Measurements from ENCODE around the gene PTPN23. TPM values are rescaled to one million over a fixed set of nuclear protein-coding genes. Genes with fewer than 3 reads are reported as not detected.
A peak's percentile ranks its signal among the peaks of the same experiment; 100 is the strongest.

Gene PTPN23
- total and polyA plus RNA-seq, 10 of the 15 experiments (the other 5 are each of a cell fraction or from before 2014, with no cell fraction given) = 0.44 to 28.6 (median 4.4) TPM

DNA sequence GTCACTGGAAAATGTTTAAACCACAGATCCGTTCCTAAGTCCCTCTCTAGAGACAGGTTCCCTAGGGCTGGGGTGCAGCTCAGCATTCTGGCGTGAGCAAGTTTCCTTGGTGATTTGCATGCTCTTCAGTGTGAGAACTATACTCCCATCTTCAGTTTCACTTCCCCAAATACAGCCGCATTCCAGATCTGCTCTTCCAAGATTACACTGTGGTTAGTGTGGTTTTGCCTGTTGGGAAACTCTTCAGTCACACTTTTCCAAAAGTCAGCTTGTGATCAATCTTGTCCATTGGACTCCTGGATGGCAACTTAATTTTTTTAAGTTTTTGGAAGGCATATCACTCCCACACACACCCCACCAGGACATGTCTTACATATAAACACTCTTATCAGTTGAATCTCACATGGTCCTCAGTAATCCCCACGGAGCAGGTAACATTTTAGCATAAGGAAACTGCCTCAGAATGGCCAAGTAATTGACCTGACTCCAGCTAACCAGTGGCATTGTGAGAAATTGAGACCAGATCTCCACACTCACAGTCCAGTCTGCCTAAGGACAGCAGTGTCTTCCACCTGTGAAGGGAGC, 33.5 kb upstream of the PTPN23 start (continued):
- TF ChIP-seq, protein P1, sequence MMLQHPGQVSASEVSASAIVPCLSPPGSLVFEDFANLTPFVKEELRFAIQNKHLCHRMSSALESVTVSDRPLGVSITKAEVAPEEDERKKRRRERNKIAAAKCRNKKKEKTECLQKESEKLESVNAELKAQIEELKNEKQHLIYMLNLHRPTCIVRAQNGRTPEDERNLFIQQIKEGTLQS (IDR thresholded peaks at IDR 0.05; ENCODE audit: borderline replicate concordance, extremely low read depth, low read depth, low read length) = no peak
- TF ChIP-seq ASH2L (IDR thresholded peaks at IDR 0.05; ENCODE audit: borderline replicate concordance, low read depth) (0 out of 2 replicates have a peak, but pooled peaks have one; percentile 49), CHD4 (IDR thresholded peaks at IDR 0.05) (no peak), CBX3 (IDR thresholded peaks at IDR 0.05; ENCODE audit: borderline replicate concordance, low read depth) (no peak), SUPT20H (IDR thresholded peaks at IDR 0.05; ENCODE audit: borderline replicate concordance, control insufficient read depth, low read depth, low read length) (no peak)
- TF ChIP-seq, protein P2, sequence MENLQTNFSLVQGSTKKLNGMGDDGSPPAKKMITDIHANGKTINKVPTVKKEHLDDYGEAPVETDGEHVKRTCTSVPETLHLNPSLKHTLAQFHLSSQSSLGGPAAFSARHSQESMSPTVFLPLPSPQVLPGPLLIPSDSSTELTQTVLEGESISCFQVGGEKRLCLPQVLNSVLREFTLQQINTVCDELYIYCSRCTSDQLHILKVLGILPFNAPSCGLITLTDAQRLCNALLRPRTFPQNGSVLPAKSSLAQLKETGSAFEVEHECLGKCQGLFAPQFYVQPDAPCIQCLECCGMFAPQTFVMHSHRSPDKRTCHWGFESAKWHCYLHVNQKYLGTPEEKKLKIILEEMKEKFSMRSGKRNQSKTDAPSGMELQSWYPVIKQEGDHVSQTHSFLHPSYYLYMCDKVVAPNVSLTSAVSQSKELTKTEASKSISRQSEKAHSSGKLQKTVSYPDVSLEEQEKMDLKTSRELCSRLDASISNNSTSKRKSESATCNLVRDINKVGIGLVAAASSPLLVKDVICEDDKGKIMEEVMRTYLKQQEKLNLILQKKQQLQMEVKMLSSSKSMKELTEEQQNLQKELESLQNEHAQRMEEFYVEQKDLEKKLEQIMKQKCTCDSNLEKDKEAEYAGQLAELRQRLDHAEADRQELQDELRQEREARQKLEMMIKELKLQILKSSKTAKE (IDR thresholded peaks at IDR 0.05; ENCODE audit: low read depth, poor library complexity, severe bottlenecking) = peak; percentile 82
- TF ChIP-seq, protein P3, sequence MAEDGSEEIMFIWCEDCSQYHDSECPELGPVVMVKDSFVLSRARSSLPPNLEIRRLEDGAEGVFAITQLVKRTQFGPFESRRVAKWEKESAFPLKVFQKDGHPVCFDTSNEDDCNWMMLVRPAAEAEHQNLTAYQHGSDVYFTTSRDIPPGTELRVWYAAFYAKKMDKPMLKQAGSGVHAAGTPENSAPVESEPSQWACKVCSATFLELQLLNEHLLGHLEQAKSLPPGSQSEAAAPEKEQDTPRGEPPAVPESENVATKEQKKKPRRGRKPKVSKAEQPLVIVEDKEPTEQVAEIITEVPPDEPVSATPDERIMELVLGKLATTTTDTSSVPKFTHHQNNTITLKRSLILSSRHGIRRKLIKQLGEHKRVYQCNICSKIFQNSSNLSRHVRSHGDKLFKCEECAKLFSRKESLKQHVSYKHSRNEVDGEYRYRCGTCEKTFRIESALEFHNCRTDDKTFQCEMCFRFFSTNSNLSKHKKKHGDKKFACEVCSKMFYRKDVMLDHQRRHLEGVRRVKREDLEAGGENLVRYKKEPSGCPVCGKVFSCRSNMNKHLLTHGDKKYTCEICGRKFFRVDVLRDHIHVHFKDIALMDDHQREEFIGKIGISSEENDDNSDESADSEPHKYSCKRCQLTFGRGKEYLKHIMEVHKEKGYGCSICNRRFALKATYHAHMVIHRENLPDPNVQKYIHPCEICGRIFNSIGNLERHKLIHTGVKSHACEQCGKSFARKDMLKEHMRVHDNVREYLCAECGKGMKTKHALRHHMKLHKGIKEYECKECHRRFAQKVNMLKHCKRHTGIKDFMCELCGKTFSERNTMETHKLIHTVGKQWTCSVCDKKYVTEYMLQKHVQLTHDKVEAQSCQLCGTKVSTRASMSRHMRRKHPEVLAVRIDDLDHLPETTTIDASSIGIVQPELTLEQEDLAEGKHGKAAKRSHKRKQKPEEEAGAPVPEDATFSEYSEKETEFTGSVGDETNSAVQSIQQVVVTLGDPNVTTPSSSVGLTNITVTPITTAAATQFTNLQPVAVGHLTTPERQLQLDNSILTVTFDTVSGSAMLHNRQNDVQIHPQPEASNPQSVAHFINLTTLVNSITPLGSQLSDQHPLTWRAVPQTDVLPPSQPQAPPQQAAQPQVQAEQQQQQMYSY (CRISPR knock-in tag; IDR thresholded peaks at IDR 0.05) = no peak
- TF ChIP-seq, protein P4, sequence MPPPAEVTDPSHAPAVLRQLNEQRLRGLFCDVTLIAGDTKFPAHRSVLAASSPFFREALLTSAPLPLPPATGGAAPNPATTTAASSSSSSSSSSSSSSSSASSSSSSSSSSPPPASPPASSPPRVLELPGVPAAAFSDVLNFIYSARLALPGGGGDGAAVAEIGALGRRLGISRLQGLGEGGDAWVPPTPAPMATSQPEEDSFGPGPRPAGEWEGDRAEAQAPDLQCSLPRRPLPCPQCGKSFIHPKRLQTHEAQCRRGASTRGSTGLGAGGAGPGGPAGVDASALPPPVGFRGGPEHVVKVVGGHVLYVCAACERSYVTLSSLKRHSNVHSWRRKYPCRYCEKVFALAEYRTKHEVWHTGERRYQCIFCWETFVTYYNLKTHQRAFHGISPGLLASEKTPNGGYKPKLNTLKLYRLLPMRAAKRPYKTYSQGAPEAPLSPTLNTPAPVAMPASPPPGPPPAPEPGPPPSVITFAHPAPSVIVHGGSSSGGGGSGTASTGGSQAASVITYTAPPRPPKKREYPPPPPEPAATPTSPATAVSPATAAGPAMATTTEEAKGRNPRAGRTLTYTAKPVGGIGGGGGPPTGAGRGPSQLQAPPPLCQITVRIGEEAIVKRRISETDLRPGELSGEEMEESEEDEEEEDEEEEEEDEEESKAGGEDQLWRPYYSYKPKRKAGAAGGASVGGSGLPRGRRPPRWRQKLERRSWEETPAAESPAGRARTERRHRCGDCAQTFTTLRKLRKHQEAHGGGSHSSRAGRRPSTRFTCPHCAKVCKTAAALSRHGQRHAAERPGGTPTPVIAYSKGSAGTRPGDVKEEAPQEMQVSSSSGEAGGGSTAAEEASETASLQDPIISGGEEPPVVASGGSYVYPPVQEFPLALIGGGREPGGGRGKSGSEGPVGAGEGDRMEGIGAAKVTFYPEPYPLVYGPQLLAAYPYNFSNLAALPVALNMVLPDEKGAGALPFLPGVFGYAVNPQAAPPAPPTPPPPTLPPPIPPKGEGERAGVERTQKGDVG (CRISPR knock-in tag; IDR thresholded peaks at IDR 0.05) = no peak
- TF ChIP-seq, protein P5, sequence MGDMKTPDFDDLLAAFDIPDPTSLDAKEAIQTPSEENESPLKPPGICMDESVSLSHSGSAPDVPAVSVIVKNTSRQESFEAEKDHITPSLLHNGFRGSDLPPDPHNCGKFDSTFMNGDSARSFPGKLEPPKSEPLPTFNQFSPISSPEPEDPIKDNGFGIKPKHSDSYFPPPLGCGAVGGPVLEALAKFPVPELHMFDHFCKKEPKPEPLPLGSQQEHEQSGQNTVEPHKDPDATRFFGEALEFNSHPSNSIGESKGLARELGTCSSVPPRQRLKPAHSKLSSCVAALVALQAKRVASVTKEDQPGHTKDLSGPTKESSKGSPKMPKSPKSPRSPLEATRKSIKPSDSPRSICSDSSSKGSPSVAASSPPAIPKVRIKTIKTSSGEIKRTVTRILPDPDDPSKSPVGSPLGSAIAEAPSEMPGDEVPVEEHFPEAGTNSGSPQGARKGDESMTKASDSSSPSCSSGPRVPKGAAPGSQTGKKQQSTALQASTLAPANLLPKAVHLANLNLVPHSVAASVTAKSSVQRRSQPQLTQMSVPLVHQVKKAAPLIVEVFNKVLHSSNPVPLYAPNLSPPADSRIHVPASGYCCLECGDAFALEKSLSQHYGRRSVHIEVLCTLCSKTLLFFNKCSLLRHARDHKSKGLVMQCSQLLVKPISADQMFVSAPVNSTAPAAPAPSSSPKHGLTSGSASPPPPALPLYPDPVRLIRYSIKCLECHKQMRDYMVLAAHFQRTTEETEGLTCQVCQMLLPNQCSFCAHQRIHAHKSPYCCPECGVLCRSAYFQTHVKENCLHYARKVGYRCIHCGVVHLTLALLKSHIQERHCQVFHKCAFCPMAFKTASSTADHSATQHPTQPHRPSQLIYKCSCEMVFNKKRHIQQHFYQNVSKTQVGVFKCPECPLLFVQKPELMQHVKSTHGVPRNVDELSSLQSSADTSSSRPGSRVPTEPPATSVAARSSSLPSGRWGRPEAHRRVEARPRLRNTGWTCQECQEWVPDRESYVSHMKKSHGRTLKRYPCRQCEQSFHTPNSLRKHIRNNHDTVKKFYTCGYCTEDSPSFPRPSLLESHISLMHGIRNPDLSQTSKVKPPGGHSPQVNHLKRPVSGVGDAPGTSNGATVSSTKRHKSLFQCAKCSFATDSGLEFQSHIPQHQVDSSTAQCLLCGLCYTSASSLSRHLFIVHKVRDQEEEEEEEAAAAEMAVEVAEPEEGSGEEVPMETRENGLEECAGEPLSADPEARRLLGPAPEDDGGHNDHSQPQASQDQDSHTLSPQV (IDR thresholded peaks at IDR 0.05) = no peak
- TF ChIP-seq, protein P6, sequence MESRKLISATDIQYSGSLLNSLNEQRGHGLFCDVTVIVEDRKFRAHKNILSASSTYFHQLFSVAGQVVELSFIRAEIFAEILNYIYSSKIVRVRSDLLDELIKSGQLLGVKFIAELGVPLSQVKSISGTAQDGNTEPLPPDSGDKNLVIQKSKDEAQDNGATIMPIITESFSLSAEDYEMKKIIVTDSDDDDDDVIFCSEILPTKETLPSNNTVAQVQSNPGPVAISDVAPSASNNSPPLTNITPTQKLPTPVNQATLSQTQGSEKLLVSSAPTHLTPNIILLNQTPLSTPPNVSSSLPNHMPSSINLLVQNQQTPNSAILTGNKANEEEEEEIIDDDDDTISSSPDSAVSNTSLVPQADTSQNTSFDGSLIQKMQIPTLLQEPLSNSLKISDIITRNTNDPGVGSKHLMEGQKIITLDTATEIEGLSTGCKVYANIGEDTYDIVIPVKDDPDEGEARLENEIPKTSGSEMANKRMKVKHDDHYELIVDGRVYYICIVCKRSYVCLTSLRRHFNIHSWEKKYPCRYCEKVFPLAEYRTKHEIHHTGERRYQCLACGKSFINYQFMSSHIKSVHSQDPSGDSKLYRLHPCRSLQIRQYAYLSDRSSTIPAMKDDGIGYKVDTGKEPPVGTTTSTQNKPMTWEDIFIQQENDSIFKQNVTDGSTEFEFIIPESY (IDR thresholded peaks at IDR 0.05) = no peak
